Stimulated activated naive CD8-positive, alpha-beta T cell treated with anti-CD3 and anti-CD28 coated beads, Interleukin-15, Interleukin-2, amounts not matched to agents 100 ng/mL and 50 ng/mL, for 24 hours (primary cell): ENCODE results near the gene VILL.
"Not testable (repeated sequence)": the region's sequence is repeated elsewhere in the genome, so short reads cannot be mapped to it uniquely, and the experiment has no call there.

ENCODE experiments used
- H3K27ac Mint-ChIP-seq: one replicate; pipeline ENCODE4 v1.8.0; 2021; ENCODE audit warnings: mild to moderate bottlenecking, mixed read lengths
- H3K27me3 Mint-ChIP-seq: one replicate; pipeline ENCODE4 v1.8.0; 2021; ENCODE audit warnings: mixed read lengths
- H3K36me3 Mint-ChIP-seq: one replicate; pipeline ENCODE4 v1.8.0; 2021; ENCODE audit warnings: low read depth, mixed read lengths
- H3K4me1 Mint-ChIP-seq: one replicate; pipeline ENCODE4 v1.8.0; 2021; ENCODE audit warnings: low read depth, mixed read lengths
- H3K4me3 Mint-ChIP-seq: one replicate; pipeline ENCODE4 v1.8.0; 2021; ENCODE audit warnings: mild to moderate bottlenecking, mixed read lengths
- H3K9me3 Mint-ChIP-seq: one replicate; pipeline ENCODE4 v1.8.0; 2021; ENCODE audit warnings: mixed read lengths

VILL gene

GRCh38 chr3:37972056-37972455 is 18.5 kb upstream of the VILL start:
- not testable (repeated sequence) for H3K36me3 Mint-ChIP-seq, H3K4me3 Mint-ChIP-seq, H3K9me3 Mint-ChIP-seq, H3K27ac Mint-ChIP-seq, H3K27me3 Mint-ChIP-seq, H3K4me1 Mint-ChIP-seq

GRCh38 chr3:37973246-37974054 is 17.1 kb upstream of the VILL start:
- H3K9me3 Mint-ChIP-seq: no peaks in the 10 kb centered on the region
- H3K27ac Mint-ChIP-seq: no peak overlapping the region

GRCh38 chr3:37974121-37975083 is 16.2 kb upstream of the VILL start:
- no peaks in the 10 kb centered on the region for H3K27me3 Mint-ChIP-seq

More at GRCh38 chr3:37973246-37974054, 17.1 kb upstream of the VILL start:
- Mint-ChIP-seq H3K4me3 (no peak overlapping the region), H3K36me3 (no peaks in the 10 kb centered on the region), H3K4me1 (peaks cover 3% of the 10 kb centered on the region), H3K27me3 (no peaks in the 10 kb centered on the region)

GRCh38 chr3:37979541-37980461 is 10.8 kb upstream of the VILL start:
- Mint-ChIP-seq H3K4me3 (no peak overlapping the region), H3K27ac (no peak overlapping the region), H3K9me3 (no peaks in the 10 kb centered on the region), H3K27me3 (no peaks in the 10 kb centered on the region), H3K36me3 (no peaks in the 10 kb centered on the region), H3K4me1 (peaks cover 1% of the 10 kb centered on the region)

More at GRCh38 chr3:37974121-37975083, 16.2 kb upstream of the VILL start:
- Mint-ChIP-seq H3K9me3 (no peaks in the 10 kb centered on the region), H3K4me1 (peaks cover 3% of the 10 kb centered on the region), H3K36me3 (no peaks in the 10 kb centered on the region), H3K4me3 (no peak overlapping the region), H3K27ac (no peak overlapping the region)

- no peak overlapping the region for H3K27ac Mint-ChIP-seq
- H3K9me3 Mint-ChIP-seq: no peaks in the 10 kb centered on the region
- H3K27me3 Mint-ChIP-seq: no peaks in the 10 kb centered on the region
- no peaks in the 10 kb centered on the region for H3K36me3 Mint-ChIP-seq
- no peaks in the 10 kb centered on the region for H3K4me1 Mint-ChIP-seq
- no peak overlapping the region for H3K4me3 Mint-ChIP-seq
Measured at GRCh38 chr3:37980462-37981347, 9.9 kb upstream of the VILL start.

- Mint-ChIP-seq H3K27me3 (no peaks in the 10 kb centered on the region), H3K27ac (no peak overlapping the region), H3K4me1 (no peaks in the 10 kb centered on the region), H3K4me3 (no peak overlapping the region), H3K9me3 (no peaks in the 10 kb centered on the region), H3K36me3 (no peaks in the 10 kb centered on the region)
Measured at GRCh38 chr3:37981348-37981664, 9.3 kb upstream of the VILL start.

GRCh38 chr3:37982331-37982730 is 8.3 kb upstream of the VILL start:
- Mint-ChIP-seq H3K4me3 (no peak overlapping the region), H3K9me3 (no peaks in the 10 kb centered on the region), H3K36me3 (no peaks in the 10 kb centered on the region), H3K27me3 (no peaks in the 10 kb centered on the region), H3K4me1 (no peaks in the 10 kb centered on the region), H3K27ac (no peak overlapping the region)

- Mint-ChIP-seq H3K27me3 (no peaks in the 10 kb centered on the region), H3K4me3 (no peak overlapping the region), H3K9me3 (no peaks in the 10 kb centered on the region), H3K36me3 (no peaks in the 10 kb centered on the region), H3K27ac (no peak overlapping the region), H3K4me1 (no peaks in the 10 kb centered on the region)
Measured at GRCh38 chr3:37984051-37984450, 6.5 kb upstream of the VILL start.

- no peak overlapping the region for H3K4me3 Mint-ChIP-seq
- H3K27me3 Mint-ChIP-seq: no peaks in the 10 kb centered on the region
- no peak overlapping the region for H3K27ac Mint-ChIP-seq
Measured at GRCh38 chr3:37984596-37984995, 6.0 kb upstream of the VILL start.

GRCh38 chr3:37985637-37986320 is 4.8 kb upstream of the VILL start:
- H3K27me3 Mint-ChIP-seq: no peaks in the 10 kb centered on the region
- no peaks in the 10 kb centered on the region for H3K4me1 Mint-ChIP-seq
- H3K36me3 Mint-ChIP-seq: no peaks in the 10 kb centered on the region
- no peak overlapping the region for H3K27ac Mint-ChIP-seq
- H3K9me3 Mint-ChIP-seq: no peaks in the 10 kb centered on the region
- H3K4me3 Mint-ChIP-seq: no peak overlapping the region

More at GRCh38 chr3:37984596-37984995, 6.0 kb upstream of the VILL start:
- no peaks in the 10 kb centered on the region for H3K36me3 Mint-ChIP-seq
- no peaks in the 10 kb centered on the region for H3K9me3 Mint-ChIP-seq
- H3K4me1 Mint-ChIP-seq: no peaks in the 10 kb centered on the region

GRCh38 chr3:37986479-37987314 is 3.9 kb upstream of the VILL start:
- H3K4me1 Mint-ChIP-seq: no peaks in the 10 kb centered on the region
- H3K9me3 Mint-ChIP-seq: no peaks in the 10 kb centered on the region
- no peaks in the 10 kb centered on the region for H3K27me3 Mint-ChIP-seq
- no peaks in the 10 kb centered on the region for H3K36me3 Mint-ChIP-seq
- H3K4me3 Mint-ChIP-seq: no peak overlapping the region
- H3K27ac Mint-ChIP-seq: no peak overlapping the region

GRCh38 chr3:37987315-37987697 is 3.3 kb upstream of the VILL start:
- Mint-ChIP-seq H3K9me3 (no peaks in the 10 kb centered on the region), H3K4me1 (no peaks in the 10 kb centered on the region), H3K27me3 (no peaks in the 10 kb centered on the region), H3K36me3 (no peaks in the 10 kb centered on the region), H3K4me3 (no peak overlapping the region), H3K27ac (no peak overlapping the region)

GRCh38 chr3:37987751-37988179 is 2.8 kb upstream of the VILL start:
- Mint-ChIP-seq H3K9me3 (no peaks in the 10 kb centered on the region), H3K27me3 (no peaks in the 10 kb centered on the region), H3K4me3 (no peak overlapping the region), H3K27ac (no peak overlapping the region), H3K36me3 (no peaks in the 10 kb centered on the region), H3K4me1 (no peaks in the 10 kb centered on the region)
